Left ventricle myocardium inferior (tissue), 1 donor: Measurements from ENCODE around the gene IST1. TPM values are rescaled to one million over a fixed set of nuclear protein-coding genes. Genes with fewer than 3 reads are reported as not detected.
A peak's percentile ranks its signal among the peaks of the same experiment; 100 is the strongest.

ENCODE experiments used
- DNase-seq: peaks from one replicate; pipeline ENCODE4 v3.0.0-alpha.2; 2020
- H3K27ac ChIP-seq: fragments of 200-600 bp; replicated peaks from 2 replicates; pipeline ENCODE4 v1.8.0; 2021
- H3K27me3 ChIP-seq: fragments of 200-600 bp; 2 replicates; pipeline ENCODE4 v1.8.0; 2021; ENCODE audit warnings: low read depth
- H3K36me3 ChIP-seq: fragments of 200-600 bp; 2 replicates; pipeline ENCODE4 v1.8.0; 2021
- H3K4me1 ChIP-seq: fragments of 200-600 bp; 2 replicates; pipeline ENCODE4 v1.8.0; 2021
- H3K4me3 ChIP-seq: fragments of 200-600 bp; 2 replicates; pipeline ENCODE4 v1.8.0; 2021; ENCODE audit warnings: mild to moderate bottlenecking, moderate library complexity
- H3K9me3 ChIP-seq: fragments of 200-600 bp; replicated peaks from 2 replicates; pipeline ENCODE4 v1.8.0; 2021
- CTCF ChIP-seq: fragments of 200-600 bp; IDR thresholded peaks from 2 replicates; pipeline ENCODE4 v1.8.0; 2021; ENCODE audit warnings: antibody characterized with exemption, mild to moderate bottlenecking, borderline replicate concordance
- intact Hi-C: fragments of 100-400 bp; cut with micrococcal nuclease; formaldehyde crosslinking; loops from one replicate; pipeline ENCODE4 v1.11.0; 2022
- total RNA-seq: library from RNA; stranded (reverse); fragmentation: NEBNext Ultra II Directional; extraction: Animal tissue kit (Norgen Biotek cat#: 25700); gene quantifications from one replicate; pipeline ENCODE4 v1.2.1, GENCODE V29; 2021
- donor health status: DM: no; HTN: yes; CAD: no; lungs with severe emphysema.

Gene IST1
- total RNA-seq, 1 donor from 2014 or later = 109 TPM

GRCh38 chr16:71929048-71929447 lies 33.7 kb downstream of the IST1 start:
- Histone ChIP-seq H3K27me3 (no peaks in the 10 kb centered on the region), H3K36me3 (peaks cover 60% of the 10 kb centered on the region), H3K4me3 (no peak overlapping the region), H3K9me3 (no peaks in the 10 kb centered on the region), H3K27ac (peak overlapping the region; percentile 83), H3K4me1 (peaks cover 79% of the 10 kb centered on the region)
- intact Hi-C loops = no loop called here
- TF ChIP-seq CTCF = no peak
- DNase-seq = no peak

- Histone ChIP-seq H3K27me3 (no peaks in the 10 kb centered on the region), H3K36me3 (peaks cover 53% of the 10 kb centered on the region), H3K27ac (peak overlapping the region; percentile 83), H3K9me3 (no peaks in the 10 kb centered on the region), H3K4me1 (peaks cover 80% of the 10 kb centered on the region), H3K4me3 (no peak overlapping the region)
- no peak for TF ChIP-seq CTCF
- intact Hi-C loops = no loop called here
- DNase-seq = no peak
Measured at GRCh38 chr16:71930013-71930563, 34.8 kb downstream of the IST1 start.

- H3K36me3 ChIP-seq = peaks cover 49% of the 10 kb centered on the region
- H3K4me3 ChIP-seq = no peak overlapping the region
- H3K27ac ChIP-seq = no peak overlapping the region
- H3K4me1 ChIP-seq = peaks cover 78% of the 10 kb centered on the region
- intact Hi-C loops = no loop called here
- no peaks in the 10 kb centered on the region for H3K9me3 ChIP-seq
- no peaks in the 10 kb centered on the region for H3K27me3 ChIP-seq
- DNase-seq = no peak
- TF ChIP-seq CTCF = no peak
Measured at GRCh38 chr16:71931001-71931400, 35.7 kb downstream of the IST1 start.

GRCh38 chr16:71931599-71931998 lies 36.3 kb downstream of the IST1 start:
- no peak overlapping the region for H3K4me3 ChIP-seq
- no peak for DNase-seq
- no peak overlapping the region for H3K27ac ChIP-seq
- no peak for TF ChIP-seq CTCF
- H3K4me1 ChIP-seq = peaks cover 72% of the 10 kb centered on the region
- H3K27me3 ChIP-seq = no peaks in the 10 kb centered on the region
- peaks cover 43% of the 10 kb centered on the region for H3K36me3 ChIP-seq
- H3K9me3 ChIP-seq = no peaks in the 10 kb centered on the region
- intact Hi-C loops = no loop called here

- Histone ChIP-seq H3K4me3 (no peak overlapping the region), H3K27me3 (no peaks in the 10 kb centered on the region), H3K27ac (no peak overlapping the region), H3K9me3 (no peaks in the 10 kb centered on the region), H3K36me3 (peaks cover 31% of the 10 kb centered on the region), H3K4me1 (peaks cover 58% of the 10 kb centered on the region)
- no peak for TF ChIP-seq CTCF
- DNase-seq = no peak
- intact Hi-C loops = no loop called here
Measured at GRCh38 chr16:71933017-71933416, 37.7 kb downstream of the IST1 start.
